ENCODE measurements around the gene TBL1X.
"Not testable (repeated sequence)": the region's sequence is repeated elsewhere in the genome, so short reads cannot be mapped to it uniquely, and the experiment has no call there.

Gene TBL1X

DNA sequence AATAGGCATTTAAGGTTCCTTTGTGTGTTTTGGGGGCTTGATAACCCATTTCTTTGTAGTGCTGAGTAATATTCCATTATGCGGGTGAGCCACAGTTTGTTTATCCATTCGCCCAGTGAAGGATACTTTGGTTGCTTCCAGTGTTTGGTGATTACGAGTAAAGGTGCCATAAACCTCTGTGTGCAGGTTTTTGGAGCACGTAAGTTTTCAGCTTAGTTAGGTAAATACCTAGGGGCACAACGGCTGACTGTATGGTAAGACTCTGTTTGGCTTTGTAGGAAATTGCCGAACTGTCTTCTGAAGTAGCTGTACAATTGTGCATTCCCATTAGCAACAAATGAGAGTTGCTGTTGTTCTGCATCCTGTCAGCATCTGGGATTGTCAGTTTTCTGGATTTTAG lies 3.8 kb upstream of the TBL1X start:
- DNase-seq = no peak

DNA sequence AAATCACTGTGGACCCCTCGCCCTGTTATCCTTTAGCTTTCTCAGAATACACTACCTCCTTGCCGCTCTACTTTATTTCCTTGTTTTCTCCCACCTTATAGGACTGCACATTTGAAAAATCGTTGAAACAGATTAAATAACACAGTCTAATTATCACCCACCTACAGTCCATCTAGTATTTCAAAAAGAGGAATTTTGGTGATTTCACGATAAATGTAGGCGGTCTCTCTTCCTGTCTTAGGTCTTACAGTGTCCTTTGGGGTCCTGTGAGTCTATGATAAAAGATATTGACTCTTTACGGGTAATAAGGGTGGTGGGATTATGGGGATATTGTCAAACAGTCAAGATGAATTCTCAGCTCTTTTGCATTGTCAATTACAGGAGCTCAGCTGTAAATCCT lies 2.4 kb upstream of the TBL1X start:
- DNase-seq = no peak

GRCh38 chrX:9465380-9466123 lies 694 bp downstream of the TBL1X start:
- no peak for DNase-seq

DNA sequence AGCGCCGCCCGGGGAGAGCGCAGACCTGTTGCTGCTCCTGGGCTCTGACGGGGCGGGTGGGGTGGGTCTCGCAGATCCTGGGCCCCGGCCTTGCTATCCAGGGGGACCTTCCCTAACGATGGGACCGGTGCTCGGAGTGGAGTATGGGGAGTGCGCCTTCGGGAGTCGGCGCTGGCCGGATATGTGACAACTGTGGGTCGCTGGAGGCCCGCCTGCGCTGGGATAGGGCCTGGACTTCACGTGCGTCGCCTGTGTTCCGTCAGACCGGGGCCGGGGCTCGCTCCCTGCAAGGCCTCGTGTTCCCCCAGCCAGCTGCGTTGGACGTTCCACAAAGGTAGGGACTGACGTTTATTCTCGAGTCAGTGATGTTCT lies 1.3 kb downstream of the TBL1X start:
- DNase-seq = no peak

GRCh38 chrX:9466736-9467135 lies 1.9 kb downstream of the TBL1X start:
- DNase-seq = no peak

DNA sequence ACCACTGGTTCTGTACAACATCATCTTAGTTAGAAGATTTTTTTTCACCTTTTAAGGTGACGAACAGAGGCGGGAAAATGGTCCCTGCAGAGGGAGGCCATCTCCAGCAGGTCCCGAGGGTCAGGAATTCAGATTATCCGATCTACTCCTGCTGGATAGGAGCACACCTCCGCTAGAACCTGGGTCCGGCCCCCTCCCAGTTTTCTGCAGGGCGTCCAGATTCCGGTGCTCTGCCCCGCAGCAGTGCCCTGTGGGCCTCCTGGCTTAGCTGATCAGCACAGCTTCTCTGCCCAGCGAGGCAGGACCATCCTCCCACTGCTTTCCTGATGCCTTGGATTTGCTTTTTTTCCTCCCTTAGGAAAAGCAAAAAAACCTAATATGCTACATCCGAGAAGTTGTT lies 2.3 kb downstream of the TBL1X start:
- DNase-seq = no peak

- DNase-seq = no peak
Observed at GRCh38 chrX:9467751-9468150, 2.9 kb downstream of the TBL1X start.

DNA sequence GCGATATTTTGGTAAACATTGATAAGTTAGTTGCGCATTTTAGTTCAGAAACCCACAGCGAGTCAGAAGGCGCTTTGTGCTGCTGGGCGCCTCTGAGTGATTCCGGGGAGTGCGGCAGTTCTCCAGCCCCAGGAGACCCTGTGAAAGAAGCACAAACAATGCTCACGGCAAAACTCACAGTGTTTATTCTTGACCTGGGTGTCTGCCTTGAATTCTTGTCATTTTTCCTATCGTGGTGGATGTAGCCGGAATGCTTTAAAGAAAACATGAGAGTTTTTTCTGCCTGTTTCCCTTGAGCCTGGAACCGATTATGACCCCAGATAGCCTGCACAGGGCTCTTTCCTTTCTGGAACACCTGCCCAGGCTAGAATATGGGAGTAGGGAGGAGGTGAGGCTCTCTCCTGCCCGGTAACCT lies 6.7 kb downstream of the TBL1X start:
- DNase-seq = no peak

DNA sequence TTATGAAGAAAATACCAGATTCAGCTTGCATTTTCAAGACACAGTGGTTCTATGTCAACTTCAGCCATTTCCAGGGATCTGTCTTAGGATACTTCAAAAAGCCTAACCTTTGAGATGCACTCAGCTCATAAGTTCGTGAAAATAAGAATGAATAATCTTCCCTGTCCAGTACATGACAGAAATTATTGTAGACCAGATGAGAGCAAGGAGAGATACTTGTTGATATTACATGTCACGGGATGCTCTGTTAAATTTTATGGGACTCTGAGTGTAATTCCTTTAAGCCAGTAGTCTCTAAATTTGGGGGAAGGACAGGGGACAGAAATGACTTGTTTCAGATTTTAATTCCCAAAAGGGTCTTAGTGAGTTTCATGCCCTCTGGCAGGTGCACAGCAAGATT lies 8.8 kb downstream of the TBL1X start:
- no peak for DNase-seq

GRCh38 chrX:9475417-9475816 lies 10.6 kb downstream of the TBL1X start:
- DNase-seq = not testable (repeated sequence)

- DNase-seq = no peak
Observed at GRCh38 chrX:9475984-9476383, 11.1 kb downstream of the TBL1X start.

GRCh38 chrX:9476810-9477575 lies 12.1 kb downstream of the TBL1X start:
- no peak for DNase-seq

DNA sequence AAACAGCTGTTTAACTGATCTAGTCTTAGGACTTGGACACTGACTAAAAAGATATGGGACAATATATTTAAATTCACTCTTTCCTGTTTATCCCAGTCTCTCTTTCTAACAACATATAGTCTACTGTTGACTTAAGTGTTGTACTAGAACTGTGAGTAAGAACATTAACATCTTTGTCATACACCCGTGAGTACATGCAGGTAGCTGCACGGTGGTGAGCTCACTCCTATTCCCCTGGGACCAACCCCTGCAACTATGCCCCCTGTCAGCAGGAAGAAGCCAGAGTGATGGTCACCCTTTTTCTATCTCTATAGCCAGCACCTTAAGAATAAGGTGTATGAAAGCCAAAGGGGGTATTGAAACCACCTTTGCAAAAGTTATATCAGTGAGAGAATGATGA lies 17.6 kb downstream of the TBL1X start:
- DNase-seq = no peak

GRCh38 chrX:9482837-9483236 lies 18.0 kb downstream of the TBL1X start:
- DNase-seq = no peak

DNA sequence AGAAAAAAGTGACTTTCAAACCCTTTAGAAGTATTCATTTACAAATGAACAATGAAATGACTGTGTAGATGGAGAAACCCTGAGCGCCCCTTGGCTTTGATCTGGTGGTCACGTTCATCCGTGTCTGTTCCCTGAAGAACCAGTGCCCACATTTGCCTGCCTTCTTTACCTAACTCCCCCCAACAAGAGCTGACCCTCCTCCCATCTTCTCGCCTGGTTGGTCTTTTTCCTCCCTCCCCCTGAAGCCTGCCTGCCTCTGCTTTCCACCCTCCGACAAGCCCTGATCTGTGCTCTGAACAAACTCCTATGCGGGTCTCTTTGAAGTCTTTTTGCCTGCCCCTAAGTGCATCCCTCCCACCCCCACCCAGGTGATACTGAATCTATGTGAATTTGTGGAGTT lies 18.5 kb downstream of the TBL1X start:
- DNase-seq = no peak

GRCh38 chrX:9486786-9487387 lies 22.0 kb downstream of the TBL1X start:
- DNase-seq = no peak

DNA sequence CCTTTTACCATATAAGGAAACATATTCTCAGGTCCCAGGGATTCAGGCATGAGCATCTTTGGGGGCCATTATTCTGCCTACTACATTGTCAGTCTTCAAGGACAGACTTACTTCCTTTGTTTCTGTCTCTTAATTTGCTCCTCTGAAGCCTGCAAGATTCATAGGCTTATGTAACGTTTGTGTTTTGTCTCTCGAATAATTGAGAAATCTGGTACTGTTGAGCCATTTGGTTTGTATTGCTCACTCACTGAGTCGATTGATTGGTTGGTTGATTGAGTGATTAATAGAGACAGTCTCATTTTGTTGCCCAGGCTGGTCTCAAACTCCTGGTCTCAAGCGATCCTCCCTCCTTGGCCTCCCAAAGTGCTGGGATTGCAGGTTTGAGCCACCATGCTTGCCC lies 23.7 kb downstream of the TBL1X start:
- no peak for DNase-seq

DNA sequence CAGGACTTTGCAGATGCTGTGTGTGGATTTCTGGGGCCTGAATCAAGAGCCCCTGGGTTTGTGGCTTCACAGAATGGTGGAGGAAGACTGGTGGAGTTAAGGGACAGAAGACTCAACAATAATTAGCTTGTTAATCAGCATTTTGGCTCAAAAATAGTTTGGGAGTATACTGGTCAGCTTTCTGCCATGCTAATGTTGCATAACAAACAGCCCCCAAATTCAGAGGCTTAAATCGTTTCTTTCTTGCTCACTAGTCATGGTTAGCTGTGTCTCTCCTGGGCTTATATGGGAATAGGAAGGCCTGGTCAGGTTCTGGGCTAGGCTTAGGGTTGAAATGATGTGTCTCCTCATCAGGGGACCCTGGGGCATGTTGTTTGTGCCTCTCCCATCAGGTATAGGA lies 24.4 kb downstream of the TBL1X start:
- DNase-seq = no peak

DNA sequence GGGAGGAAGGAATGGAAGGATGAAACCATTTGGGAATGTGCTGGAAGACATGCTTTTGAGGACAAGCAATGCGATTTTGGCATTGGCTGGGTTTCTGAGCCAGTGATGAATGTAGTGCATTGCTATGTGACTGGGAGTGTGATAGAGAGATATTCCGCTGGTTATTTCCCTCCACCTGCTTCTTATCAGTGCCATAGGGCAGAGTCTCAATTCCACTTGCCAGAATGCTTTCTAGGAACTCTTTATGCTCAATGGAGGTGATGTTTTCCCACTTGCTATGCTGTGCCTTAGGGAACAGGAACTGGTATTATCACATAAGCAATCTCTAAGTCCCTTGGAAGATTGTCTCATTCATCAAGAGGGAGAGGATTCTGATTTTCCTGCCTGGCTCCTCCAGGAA lies 28.0 kb downstream of the TBL1X start:
- no peak for DNase-seq

DNA sequence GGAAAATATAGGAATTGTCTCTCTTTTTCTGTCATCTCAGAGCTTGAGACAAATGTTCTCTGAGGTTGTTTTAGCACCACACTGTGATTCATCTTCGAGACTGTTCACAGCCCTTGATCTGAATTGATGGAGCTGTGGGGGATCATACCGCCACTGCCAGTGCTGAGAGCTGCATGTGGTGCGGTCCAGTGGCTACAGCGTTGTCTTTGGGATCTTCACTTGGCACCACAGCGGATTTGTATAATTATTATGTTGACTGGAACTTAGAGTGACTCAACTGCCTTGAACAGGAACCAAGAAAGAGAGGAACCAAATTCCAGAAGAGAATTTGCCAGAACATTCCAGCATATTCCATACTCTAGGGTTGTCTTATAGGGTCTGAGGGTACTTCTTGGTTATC lies 29.1 kb downstream of the TBL1X start:
- no peak for DNase-seq

DNA sequence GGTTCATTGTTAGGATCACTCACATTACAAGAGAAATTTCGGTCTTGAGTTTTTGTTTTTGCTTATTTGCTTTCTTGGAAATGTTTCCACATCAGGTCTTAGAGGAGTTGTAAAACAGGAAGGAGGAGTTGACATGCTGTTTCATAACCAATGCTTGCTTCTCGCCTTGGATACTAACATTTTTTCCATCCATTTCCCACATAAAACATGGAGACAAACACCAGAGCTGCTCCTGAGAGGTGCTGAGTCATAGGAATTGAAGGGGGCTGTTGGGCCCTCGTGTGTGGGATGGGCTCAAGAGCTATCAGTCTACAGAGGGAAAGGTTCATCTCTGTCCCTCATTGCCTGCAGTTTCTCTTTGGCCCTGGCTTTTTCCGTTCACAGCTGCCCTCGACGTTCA lies 29.9 kb downstream of the TBL1X start:
- DNase-seq = no peak

- no peak for DNase-seq
Observed at GRCh38 chrX:9495496-9495895, 30.6 kb downstream of the TBL1X start.

DNA sequence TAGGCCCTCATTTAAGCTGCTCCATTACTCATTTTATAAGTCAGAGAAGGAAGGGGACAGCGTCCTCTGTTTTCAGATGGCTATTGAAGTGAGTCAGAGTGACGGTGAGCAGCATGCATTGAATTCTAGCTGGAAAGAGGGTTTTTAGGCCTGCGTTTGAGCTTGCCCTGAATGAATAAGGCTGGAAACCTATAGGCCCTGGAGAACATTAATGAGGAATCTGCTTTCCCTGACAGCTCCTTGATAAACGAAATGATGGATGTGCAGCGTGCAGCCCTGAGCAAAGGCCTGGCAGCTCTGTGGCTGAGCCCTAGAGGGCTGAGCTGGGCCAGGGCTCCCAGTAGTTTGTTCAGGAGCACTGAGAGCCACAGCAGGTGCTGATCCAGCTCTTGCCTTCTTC lies 33.4 kb downstream of the TBL1X start:
- no peak for DNase-seq

DNA sequence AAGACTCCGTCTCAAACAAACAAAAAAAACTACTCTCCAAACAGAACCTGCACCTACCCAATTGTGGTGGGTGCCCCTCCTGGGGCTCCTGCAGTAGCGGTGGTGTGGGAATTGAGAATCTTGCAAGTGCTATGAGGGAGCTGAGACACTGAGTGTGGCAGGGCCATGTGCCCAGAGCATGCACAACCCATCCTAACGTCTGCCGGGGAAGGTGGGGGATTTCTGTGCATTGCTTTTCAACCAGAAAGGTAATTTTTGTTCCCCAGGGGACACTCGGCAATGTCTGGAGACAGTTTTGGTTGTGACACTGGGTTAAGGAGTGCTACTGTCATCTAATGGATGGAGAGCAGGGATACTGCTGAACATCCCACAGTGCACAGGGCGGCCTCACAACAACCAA lies 35.7 kb downstream of the TBL1X start:
- DNase-seq = no peak

Measured in NCI-H187 treated with DMSO at 0.1 percent for 48 hours (cell line).